22Rv1 (cell line): ENCODE measurements around the gene KSR2.

Source experiments
- ZFX ChIP-seq: fragments of 450-650 bp; IDR thresholded peaks from 2 replicates; pipeline ENCODE4 v1.6.1; 2017; ENCODE audit warnings: antibody characterized with exemption, borderline replicate concordance
- TF ChIP-seq, protein P1 (sequence below): fragments of 450-650 bp; IDR thresholded peaks from 2 replicates; pipeline ENCODE4 v1.5.1; 2017; ENCODE audit warnings: mild to moderate bottlenecking

DNA sequence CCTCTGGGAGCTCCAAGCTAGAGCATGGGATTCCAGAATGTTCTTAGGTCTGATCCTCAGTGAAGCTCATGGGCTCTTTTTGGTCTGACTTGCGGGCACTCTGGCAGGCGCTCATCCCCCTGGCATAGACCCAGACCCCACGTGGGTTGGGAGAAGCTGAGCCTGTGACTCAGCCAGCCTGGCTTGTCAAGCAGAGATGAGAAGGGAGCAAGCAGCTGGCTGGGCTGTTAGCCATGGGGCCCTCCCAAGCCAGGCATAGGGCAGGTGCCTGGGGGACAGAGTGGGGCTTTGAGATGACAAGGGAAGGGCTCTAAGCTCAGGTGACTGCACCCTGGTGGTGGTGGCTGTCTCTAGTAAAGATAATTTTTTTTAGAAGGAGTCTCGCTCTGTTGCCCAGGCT lies 527.0 kb downstream of the KSR2 start:
- TF ChIP-seq, protein P1, sequence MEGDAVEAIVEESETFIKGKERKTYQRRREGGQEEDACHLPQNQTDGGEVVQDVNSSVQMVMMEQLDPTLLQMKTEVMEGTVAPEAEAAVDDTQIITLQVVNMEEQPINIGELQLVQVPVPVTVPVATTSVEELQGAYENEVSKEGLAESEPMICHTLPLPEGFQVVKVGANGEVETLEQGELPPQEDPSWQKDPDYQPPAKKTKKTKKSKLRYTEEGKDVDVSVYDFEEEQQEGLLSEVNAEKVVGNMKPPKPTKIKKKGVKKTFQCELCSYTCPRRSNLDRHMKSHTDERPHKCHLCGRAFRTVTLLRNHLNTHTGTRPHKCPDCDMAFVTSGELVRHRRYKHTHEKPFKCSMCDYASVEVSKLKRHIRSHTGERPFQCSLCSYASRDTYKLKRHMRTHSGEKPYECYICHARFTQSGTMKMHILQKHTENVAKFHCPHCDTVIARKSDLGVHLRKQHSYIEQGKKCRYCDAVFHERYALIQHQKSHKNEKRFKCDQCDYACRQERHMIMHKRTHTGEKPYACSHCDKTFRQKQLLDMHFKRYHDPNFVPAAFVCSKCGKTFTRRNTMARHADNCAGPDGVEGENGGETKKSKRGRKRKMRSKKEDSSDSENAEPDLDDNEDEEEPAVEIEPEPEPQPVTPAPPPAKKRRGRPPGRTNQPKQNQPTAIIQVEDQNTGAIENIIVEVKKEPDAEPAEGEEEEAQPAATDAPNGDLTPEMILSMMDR, result no peak
- TF ChIP-seq ZFX, result no peak
